HG03159 (cell line): Measurements from ENCODE around the gene TREML4.
"Not testable (repeated sequence)": the region's sequence is repeated elsewhere in the genome, so short reads cannot be mapped to it uniquely, and the experiment has no call there.

Experiments
- ATAC-seq: cut with Tn5 transposase; IDR thresholded peaks from one replicate; pipeline ENCODE4 v1.9.1; 2021; ENCODE audit warnings: mild to moderate bottlenecking, moderate library complexity; ENCODE audit not compliant: unreplicated experiment

The TREML4 gene

DNA sequence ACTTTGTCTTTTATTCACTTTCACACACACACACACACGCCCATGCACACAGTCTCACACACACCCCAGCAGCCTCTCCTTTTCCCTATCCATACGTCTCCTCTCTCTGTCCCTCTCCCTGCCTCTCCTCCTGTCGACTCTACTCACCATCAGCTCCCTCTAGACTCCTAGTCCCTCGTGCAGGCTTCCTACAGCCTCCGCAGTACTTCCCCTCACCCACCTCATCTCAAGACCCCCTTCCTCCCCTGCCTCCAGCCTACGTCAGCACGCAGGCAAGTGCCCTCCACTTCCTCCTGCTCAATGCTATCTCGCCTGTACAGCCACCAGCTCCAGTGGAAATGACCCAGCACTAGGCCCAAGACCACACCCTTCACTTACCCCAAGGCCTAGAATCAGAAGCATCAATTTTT is 26.4 kb upstream of the TREML4 start:
- no peak for ATAC-seq

DNA sequence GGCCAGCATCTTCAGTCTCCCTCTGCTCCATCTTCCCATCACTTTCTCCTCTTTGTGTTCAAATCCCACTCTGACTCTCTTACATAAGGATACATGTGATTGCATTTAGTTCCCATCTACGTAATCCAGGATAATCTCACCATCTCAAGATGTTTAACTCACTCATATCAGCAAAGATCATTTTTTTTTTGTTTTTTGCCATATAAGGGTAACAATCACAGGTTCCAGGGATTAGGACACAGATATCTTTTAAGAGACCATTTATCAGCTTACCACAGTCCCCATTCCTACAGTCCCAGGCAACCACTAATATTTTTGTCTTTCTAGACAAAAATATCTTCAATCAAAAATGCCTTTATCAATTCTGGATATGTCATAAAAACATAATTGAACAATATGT is 24.0 kb upstream of the TREML4 start:
- no peak for ATAC-seq

DNA sequence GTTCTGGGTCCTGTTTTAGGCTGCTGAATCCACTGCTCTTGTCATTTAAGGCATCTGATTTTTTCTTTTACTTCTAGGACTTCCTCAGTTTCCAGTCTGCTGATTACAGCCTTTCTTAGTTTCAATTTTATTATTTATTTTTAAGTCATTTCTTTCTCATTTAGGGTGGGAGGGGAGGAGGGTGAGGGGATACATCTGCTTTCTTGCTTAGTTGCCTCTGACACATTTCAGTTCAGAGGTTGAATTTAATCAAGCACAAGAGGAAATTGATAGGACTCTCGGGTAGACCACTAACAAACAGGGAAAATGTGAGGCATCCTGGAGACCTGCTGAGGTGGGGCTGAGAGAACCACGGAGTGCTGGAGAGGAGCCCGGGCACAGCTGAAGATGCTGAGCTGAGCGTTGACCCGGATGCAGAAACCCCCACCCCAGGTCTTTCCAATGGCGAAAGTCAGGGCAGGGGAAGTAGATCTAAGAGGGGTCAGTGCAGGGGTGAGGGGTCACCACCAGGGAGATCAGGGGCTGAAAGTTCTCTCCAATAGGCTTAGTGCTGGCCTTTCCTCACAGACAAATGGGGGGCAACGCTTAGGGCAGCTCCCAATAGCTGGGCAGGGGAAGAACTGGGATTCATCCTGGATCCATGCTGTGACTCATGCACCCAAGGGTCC is 19.6 kb upstream of the TREML4 start:
- ATAC-seq, result no peak

DNA sequence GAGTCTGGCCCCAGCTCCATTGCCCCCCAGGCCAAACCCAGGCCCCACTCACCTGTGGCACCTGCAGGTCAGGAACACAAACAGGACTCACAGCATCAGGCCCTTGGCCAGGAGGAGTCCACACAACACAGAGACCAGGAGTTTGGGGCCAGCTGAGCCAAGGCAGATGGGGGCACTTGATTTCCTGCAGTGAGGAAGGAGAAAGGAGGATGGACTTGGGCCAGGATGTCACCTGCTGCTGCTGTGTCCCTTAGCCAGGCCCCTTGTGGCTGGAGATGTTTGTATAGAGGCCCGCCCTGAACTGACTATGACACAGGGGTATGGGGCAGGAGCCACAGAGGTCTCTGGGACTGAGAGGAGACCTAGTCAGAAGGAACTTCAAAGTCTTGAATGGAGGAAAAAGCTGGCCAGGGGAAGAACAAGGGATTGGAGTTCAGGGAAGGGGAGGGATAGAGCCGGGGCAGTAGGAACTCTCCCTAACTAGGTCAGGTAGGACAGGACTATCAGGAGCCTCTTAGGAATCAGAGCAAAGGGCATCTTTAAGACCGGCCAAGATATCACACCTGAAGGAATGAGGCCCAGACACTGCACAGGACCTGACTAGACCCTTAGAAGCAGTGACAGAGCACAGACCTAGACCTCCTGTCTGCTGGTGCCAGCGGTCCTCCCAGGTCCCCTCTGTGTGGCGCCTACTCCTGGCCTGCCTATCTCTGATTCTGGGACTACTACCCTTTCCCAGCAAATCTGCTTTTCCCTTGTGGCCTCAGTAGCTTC is 18.4 kb upstream of the TREML4 start:
- no peak for ATAC-seq

DNA sequence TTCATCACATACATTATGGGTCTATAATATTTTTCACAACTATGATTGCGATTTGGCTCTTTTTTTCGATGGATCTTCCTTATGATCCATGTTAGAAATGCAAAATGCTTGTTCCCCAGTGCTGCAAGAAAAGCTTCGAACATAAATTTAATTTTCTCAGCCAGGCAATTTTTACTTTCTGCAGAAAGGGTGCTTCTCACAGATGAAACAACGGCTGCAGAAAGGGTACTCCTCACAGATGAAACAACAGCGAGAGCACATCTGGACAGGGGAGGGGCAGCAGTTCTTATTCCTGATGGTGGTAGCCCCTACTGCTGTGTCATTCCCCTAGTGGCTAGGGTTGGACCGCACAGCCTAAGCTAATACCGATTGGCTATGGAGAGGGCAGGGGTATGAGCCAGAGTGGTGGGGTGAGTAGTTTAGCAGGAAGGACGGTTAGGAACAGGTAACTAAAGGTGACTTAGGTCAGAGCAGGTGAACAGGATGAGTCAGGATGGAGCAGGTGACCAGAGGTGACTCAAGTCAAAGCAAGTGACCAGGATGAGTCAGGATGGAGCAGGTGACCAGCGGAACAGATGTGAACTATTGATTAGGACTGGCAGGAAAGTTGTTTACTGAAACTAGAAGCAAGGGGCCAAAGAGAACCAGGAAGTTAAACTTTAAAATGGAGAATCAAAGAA is 13.4 kb upstream of the TREML4 start:
- no peak for ATAC-seq

DNA sequence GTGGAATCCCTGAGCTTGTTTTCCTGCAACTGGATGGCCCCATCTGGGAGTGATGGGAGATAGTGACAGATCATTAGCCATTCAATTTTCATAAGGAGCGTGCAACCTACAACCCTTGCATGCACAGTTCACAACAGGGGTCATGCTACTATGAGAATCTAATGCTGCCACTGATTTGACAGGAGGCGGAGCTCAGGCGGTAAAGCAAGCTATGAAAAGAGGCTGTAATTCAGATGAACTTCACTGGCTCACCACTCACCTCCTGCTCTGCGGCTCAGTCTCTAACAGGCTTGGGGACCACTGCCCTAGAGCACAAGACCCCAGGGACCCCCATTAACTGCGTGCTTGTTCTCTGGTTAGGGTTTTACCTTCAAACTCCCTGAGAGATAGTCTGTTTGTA is 12.4 kb upstream of the TREML4 start:
- no peak for ATAC-seq

DNA sequence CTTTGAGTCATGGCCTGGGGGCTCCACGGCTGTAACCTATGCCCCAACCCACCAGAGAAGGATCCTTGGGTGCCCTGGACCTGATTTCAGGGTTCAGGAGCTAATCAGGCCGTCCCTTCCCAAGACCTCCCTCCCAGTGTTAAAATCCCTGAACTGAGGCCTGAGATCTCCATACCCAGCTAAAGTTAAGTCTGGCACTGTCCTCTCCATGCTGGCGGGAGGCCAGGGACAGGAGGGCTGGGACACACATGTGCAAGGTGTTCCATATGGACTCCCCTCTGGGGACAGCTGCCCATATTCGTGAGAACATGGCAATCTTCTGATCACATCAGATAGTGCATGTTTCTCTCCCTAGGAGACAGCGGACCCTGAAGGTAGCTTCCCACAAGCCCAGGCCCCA is 11.5 kb upstream of the TREML4 start:
- no peak for ATAC-seq

DNA sequence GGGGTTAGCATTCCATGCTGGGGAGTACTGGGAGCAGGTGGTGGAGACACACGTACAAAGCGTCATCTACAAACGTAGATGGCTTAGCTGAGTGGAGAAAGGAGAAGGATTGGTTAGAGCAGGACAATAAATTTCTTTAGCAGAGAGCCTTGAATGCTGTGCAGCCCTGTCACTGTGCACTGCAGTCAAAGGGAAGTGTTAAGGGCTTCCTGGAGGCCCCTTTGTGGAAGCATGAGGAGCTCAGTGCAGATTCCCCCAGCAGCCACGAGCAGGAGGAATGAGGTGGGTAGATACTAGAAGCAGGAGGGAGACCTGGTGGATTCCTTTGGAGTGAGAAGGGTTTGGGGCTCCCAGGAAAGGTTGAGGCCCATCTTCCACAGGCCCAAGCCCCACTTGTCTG is 6.1 kb upstream of the TREML4 start:
- ATAC-seq, result no peak

DNA sequence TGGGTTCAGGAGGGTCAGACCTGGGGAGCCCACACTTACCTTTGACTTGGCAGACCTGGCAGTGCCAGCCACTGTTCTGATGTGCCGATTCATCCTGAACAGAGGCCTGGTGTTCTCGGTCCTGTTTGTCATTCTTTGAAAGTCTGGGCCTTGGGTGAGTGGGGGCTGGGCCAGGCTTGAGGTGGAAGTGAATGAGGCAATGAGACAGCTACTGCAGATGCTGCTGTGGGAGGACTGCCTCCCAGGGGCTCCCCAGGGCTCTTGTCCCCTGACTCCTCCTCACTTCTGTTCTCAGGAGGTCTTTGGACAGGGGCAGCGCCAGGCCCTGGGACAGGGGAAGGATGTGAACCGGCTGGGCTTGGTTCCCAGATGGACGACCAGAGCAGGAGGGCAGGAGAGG is 5.6 kb upstream of the TREML4 start:
- ATAC-seq, result no peak

DNA sequence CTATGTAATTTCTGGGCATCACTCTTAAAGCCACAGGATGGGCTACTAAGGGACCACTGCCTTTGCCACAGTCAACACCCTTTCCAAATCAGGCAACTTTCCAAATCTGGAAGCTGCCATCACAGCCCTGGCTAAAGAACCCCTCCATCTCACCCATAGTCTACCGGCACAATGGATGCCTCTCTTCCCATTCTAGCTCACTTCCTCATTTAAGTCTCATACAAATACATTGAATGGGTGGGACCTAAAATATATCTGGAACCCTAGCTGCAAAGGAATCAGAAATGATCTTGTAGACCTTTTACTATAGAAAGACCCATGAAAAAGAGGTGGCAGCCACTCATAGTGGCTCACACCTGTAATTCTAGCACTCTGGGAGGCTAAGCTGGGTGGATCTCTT is 3.3 kb upstream of the TREML4 start:
- ATAC-seq, result no peak

DNA sequence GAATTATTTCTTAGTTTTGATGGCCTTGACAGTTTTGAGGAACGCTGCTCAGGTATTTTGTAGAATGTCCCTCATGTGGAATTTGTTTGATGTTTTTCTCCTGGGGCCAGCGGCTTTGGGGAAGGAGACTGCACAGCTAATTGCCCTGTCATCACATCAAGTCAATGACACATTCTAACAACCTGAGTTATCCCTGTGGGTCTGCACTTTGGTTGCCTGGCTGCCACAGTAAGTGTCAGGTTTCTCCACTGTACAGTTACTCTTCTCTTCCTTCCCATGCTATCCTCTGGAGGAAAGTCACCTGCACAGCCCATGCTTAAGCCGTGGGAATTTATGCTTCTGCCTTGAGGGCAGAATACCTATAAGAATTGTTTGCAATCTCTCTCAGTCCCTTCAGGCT is 1.4 kb upstream of the TREML4 start:
- ATAC-seq, result no peak

DNA sequence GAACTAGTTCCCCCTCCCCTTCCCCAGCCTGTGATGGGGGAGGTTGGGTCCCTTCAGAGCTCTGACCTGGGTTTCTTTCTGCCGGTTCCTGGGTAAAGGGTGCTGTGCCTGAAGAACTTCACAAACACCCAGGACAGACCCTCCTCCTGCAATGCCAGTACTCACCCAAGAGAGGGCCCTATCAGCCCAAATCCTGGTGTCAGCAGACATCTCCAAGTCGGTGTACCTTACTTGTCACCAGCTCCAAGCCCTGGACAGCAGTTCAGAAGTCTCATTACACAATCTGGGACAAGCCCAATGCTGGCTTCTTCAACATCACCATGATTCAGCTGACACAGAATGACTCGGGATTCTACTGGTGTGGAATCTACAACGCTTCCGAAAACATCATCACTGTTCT is 467 bp downstream of the TREML4 start:
- no peak for ATAC-seq

DNA sequence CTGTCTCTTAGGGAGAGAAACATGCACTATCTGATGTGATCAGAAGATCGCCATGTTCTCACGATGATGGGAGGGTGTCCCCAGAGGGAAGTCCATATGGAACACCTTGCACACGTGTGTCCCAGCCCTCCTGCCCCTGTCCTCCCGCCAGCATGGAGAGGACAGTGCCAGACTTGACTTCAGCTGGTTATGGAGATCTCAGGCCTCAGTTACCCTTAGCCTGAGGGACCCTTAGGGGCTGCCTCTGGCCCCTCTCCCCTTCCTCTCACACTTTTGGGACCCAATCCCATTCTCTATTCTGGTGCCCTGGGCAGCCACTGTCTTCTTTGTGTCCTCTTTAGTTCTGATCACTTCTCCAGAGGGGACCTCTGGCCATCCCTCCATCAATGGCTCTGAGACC is 1.6 kb downstream of the TREML4 start:
- no peak for ATAC-seq

DNA sequence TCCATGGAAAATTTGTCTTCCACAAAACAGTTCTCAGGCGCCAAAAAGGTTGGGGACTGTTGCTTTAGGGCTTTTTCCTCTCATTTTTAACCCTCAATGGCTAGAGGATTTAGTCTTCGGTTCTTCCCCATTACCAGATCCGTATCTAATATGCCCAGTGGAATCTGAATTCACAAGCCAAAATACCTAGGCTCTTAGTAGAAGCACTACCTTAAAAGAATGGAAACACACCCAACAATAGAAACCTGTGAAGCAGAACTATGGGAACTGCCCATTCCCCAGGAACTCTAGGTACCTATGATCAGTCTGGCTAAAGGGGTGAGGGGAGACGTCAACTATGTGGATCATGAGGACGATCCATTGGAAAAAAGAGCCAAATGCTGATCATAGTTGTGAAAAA is 3.1 kb downstream of the TREML4 start:
- no peak for ATAC-seq

DNA sequence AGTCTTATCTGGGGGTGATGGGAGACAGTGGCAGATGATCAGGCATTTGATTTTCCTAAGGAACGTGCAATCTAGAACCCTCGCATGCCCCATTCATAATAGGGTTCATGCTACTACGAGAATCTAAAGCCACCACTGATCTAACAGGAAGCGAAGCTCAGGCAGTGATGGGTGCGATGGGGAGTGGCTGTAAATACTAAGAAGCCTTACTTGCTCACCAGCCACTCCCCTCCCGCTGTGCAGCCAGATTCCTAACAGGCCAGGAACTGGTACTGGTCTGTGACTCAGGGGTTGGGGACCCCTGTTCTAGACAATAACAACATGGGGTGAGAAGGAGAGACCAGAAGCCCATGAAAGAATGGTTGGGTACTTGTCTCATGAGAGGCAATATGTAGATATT is 4.5 kb downstream of the TREML4 start:
- ATAC-seq, result no peak

DNA sequence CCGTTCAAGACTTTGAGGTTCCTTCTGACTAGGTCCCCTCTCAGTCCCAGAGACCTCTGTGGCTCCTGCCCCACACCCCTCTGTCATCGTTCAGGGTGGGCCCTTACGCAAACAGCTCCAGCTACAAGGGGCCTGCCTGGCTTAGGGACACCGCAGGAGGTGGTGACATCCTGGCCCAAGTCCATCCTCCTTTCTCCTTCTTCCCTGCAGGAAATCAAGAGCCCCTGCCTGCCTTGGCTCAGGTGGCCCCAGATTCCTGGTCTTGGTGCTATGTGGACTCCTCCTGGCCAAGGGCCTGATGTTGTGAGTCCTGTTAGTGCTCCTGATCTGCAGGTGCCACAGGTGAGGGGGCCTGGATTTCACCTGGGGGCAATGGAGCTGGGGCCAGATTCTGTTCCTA is 8.1 kb downstream of the TREML4 start:
- ATAC-seq, result no peak

DNA sequence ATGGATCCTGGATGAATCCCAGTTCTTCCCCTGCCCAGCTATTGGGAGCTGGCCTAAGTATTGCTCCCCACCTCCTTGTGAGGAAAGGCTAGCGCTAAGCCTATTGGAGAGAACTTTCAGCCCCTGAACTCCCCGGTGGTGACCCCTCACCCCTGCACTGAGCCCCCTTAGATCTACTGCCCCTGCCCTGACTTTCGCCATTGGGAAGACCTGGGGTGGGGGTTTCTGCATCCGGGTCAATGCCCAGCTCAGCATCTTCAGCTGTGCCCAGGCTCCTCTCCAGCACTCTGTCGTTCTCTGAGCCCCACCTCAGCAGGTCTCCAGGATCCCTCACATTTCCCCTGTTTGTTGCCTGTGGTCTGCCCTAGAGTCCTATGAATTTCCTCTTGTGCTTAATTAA is 9.0 kb downstream of the TREML4 start:
- ATAC-seq, result no peak

DNA sequence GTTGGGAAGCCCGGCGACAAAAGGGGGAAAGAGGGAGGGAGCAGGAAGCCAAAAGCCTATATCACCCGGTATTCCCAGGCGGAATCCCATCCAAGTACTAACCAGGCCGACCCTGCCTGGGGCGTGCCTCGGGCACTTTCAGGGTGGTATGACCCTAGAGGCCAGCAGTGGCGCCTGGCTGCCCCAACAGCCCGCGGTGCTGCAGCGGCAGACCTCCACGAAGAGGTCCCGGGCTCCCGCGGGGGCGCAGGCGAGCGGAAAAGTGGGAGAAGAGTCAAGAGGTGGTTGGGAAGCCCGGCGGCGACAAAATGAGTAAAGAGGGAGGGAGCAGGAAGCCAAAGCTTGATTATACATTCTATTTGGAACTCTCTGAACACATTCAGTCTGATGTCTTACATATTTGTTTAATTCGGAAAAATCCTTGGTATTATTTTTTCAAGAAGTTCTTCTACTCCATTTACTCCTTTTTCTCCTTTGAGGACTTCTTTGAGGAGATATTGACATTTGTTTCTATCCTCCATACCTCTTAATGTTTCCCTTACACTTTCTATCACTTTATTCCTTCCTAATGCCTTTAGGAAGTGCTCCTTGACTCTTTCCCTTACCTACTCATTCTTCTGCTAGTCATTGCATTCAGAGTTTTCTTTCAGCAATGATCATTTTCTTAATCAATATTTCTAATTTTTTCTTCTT is 11.5 kb downstream of the TREML4 start:
- ATAC-seq, result no peak

DNA sequence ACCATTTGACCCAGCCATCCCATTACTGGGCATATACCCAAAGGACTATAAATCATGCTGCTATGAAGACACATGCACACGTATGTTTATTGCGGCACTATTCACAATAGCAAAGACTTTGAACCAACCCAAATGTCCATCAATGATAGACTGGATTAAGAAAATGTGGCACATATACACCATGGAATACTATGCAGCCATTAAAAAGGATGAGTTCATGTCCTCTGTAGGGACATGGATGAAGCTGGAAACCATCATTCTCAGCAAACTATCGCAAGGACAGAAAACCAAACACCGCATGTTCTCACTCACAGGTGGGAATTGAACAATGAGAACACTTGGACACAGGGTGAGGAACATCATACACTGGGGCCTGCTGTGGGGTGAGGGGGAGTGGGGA is 18.4 kb downstream of the TREML4 start:
- ATAC-seq, result not testable (repeated sequence)

DNA sequence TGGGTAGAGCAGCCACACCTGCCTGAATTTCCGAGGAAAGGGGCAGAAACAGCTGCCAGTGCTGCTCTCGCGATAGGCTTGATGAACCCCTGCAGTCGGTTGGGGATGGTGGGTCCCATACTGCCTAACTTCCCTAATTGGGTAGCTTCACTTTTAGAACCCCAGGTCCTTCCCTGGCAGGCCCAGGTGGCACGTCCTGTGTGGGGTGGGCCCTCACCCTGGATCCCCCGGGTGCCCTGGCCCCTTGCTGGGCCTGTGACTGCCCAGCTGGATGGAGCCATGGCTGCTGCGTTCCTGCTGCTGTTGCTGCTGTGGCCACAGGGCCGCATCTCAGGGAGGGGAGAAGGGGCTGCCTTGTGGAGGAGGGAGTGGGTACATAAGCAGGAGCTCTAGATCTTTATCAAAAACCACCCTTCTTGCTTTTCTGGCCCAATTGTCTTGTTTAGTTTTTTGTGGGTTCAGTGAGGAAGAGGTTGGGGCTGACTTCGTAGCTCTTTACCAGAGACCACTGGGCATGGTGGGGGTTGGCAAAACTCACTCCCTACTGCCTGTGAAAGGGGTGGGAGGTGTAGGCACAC is 19.2 kb downstream of the TREML4 start:
- no peak for ATAC-seq
